22Rv1 (cell line): ENCODE measurements around the gene CNTNAP2.

Experiments
- CTCF ChIP-seq: fragments of 450-650 bp; IDR thresholded peaks from 2 replicates; pipeline ENCODE4 v1.5.1; 2017; ENCODE audit warnings: mild to moderate bottlenecking
- ZFX ChIP-seq: fragments of 450-650 bp; IDR thresholded peaks from 2 replicates; pipeline ENCODE4 v1.6.1; 2017; ENCODE audit warnings: antibody characterized with exemption, borderline replicate concordance

- no peak for TF ChIP-seq CTCF
- TF ChIP-seq ZFX = no peak
These were observed 773.4 kb downstream of the CNTNAP2 start for GRCh38 chr7:146889806-146890555.
